AG20443 (cell line): ENCODE data around the gene DNAH10.
"Not testable (repeated sequence)": the region's sequence is repeated elsewhere in the genome, so short reads cannot be mapped to it uniquely, and the experiment has no call there.

Experiments used
- DNase-seq: peaks from one replicate; pipeline ENCODE4 v3.0.0; 2012; ENCODE audit warnings: low spot score, mixed read lengths

Gene DNAH10

DNA sequence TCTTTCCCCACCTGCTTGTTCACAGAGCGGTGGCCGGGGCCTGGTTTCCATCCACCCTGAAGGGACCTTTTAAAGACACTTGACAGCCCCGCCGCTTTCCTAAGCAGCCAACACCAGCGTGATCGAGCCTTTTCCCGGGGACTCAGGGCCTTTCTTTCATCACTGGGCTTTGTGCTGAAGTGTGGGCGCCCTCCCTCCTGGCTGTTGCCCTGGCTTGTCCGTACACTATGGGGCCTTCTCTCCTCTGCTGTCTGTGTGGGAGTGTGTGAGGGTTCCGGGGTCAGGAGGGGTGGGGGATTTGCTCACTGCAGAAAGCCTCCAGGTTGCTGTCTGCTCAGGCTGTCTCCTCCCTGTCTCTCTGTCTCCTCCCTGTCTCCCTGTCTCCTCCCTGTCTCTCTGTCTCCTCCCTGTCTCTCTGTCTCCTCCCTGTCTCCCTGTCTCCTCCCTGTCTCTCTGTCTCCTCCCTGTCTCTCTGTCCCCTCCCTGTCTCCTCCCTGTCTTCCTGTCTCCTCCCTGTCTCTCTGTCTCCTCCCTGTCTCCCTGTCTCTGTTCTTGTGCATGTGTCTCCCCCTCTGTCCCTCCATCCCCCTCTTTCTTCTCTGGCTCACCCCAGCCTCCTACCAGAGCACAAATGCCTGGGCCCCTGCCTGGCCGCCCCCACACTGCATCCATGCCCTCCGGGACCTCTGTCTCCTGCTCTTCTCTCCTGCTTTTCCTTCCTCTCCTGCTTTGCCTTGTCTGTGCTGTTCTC is 145.8 kb downstream of the DNAH10 start:
- DNase-seq, result no peak

DNA sequence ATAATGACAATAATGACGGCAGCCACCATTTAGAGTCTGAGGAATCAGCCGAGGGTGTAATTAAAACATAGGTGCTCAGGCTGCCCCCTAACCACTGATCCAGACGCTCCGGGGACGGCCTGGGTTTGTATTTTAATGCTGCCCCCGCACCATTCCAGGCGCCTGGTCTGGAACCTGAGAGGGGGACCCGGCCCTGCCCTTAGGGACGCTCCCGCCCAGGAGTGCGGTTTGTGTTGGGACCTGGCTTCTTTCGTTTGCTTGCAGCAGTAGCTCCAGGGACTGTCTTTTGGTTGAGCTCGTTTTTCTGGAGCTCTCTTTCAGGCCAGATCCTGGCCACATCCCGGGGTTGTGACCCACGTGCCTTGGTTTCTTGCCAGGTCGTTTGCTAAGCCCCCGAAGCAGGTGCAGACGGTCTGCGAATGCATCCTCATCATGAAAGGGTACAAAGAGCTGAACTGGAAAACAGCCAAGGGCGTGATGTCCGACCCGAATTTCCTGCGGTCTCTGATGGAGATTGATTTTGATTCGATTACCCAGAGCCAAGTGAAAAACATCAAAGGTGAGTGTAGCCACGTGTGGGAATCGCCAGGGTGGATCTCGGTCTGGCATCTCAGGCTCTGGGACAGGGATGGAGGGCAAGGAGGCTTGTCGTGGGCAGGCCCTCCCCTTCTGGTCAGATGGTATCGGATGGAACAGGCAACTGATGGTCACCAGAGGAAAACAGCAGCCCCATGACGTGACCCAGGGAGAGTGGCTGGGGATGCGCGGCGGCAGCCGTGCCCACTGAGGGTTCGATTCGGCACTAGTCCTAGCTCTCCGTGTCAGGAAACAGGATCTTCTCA is 147.0 kb downstream of the DNAH10 start:
- DNase-seq, result no peak

DNA sequence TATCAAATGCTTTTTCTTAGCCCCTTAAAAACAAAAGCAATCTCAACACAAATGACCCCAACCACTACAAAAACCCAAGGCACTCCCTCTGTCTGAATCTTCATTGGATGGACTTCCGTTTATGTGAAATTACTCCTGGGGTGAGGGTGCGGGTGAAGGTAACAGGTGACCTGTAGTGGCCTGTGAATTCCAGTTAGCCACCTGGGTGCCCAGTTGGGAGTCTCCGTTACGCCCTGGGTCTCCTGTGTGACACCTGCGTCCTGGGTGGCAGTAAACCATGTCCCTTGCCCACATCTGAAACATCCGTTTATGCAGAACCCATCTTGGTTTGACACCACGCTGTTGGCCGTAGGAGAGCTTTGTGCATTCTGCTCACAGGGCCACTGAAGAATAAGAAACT is 148.0 kb downstream of the DNAH10 start:
- DNase-seq, result no peak

DNA sequence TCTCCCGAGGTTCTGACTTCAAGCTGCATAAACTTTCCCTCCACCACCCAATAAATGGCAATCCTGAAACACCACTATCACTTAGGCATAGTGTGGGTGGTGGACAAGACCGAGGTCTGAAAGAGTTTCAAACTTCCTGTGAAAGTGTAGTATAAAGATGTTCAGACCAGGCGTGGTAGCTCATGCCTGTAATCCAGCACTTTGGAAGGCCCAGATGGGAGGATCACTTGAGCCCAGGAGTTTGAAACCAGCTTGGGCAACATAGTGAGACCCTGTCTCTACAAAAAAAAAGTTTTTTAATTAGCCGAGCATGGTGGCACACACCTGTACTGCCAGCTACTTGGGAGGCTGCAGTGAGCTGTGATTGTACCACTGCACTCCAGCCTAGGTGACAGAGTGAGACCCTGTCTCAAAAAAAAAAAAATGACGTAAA is 148.7 kb downstream of the DNAH10 start:
- DNase-seq, result no peak

DNA sequence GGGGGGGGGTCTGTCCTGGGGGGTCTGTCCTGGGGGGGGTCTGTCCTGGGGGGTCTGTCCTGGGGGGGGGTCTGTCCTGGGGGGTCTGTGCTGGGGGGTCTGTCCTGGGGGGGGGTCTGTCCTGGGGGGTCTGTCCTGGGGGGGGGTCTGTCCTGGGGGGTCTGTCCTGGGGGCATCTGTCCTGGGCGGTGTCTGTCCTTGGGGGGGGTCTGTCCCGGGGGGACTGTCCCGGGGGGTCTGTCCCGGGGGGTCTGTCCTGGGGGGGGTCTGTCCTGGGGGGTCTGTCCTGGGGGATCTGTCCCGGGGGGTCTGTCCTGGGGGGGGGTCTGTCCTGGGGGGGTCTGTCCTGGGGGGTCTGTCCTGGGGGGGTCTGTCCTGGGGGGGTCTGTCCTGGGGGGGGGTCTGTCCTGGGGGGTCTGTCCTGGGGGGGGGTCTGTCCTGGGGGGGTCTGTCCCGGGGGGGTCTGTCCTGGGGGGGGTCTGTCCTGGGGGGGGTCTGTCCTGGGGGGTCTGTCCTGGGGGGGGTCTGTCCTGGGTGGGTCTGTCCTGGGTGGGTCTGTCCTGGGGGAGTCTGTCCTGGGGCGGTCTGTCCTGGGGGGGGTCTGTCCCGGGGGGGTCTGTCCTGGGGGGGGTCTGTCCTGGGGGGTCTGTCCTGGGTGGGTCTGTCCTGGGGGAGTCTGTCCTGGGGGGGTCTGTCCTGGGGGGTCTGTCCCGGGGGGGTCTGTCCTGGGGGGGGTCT is 149.7 kb downstream of the DNAH10 start:
- DNase-seq, result not testable (repeated sequence)

DNA sequence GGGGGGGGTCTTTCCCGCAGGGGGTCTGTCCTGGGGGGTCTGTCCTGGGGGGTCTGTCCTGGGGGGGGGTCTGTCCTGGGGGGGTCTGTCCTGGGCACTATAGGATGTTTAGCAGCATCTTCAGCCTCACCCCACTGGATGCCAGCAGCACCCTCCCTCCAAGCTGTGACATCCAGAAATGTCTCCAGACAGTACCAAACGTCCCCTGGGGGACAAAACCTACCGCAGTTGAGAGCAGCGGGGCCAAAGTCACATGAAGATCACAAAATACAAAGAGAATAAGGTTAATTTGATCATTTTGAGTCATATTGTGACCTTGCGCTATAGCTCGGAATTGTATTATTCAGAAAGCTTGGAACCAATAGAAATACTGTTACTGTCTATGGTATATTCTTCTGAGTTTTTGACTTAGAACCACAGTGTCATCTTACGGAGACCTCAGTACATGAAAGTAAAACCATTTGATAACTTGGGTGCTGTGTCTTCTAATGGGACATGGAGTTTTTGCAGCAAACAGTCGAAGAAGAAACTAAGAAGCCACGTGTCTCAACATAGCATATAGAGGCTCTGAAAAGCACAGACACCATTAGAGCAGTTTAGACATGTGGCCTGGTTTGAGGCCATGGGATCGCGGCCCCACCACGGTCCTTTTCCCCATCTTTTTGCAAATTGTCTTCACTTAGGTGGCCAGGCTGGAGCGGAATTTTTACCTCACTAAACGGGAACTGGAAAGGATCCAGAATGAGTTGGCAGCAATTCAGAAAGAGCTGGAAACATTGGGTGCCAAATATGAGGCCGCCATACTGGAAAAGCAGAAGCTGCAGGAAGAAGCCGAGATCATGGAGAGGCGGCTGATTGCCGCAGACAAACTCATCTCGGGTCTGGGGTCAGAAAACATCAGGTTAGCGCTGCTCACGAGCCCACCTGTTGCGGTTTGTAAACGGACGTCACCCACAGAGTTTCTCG is 150.6 kb downstream of the DNAH10 start:
- DNase-seq, result no peak

DNA sequence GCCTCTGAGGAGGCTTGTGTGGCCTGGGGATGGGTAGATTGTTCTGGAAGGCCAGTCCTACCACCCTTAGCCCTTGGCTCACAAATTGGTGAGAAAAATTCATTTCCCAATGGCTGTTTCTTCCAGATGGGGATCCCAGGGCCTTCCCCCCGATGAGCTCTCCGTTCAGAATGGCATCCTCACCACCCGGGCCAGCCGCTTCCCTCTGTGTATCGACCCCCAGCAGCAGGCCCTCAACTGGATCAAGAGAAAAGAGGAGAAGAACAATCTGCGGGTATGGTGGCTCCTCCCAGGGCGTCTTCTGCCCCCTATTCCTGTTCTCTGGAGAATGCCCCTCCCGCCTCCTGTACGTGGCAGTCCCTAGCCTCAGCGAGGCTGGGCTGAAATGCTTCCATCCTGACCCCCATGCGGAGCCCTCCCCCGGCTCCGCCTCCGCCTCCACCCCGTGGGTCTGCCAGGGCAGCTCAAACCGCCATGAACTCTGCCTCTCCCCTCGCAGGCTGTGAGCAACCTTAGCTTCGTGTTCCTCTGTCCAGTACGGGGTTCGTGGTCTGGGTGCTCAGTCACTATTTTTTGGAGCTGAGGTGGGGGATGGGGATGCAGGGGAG is 152.7 kb downstream of the DNAH10 start:
- no peak for DNase-seq

DNA sequence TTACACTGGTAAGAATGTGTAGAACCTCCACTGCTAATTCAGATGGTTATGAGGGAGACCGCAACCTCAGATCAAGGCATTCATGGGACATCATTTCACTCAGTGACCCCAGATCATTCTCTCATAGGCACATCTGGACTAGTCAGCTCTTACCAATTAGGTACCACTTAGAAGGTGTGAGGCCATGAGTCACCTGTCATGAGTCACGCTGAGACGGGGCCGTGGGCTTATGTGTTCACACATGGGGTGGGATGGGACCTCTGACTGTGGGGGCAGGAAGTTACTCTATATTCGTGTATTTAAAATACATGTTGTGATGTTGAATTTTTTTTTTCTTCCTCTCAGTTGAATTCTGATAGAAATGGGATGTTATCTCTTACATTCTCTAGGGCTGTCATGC is 154.6 kb downstream of the DNAH10 start:
- DNase-seq, result no peak

DNA sequence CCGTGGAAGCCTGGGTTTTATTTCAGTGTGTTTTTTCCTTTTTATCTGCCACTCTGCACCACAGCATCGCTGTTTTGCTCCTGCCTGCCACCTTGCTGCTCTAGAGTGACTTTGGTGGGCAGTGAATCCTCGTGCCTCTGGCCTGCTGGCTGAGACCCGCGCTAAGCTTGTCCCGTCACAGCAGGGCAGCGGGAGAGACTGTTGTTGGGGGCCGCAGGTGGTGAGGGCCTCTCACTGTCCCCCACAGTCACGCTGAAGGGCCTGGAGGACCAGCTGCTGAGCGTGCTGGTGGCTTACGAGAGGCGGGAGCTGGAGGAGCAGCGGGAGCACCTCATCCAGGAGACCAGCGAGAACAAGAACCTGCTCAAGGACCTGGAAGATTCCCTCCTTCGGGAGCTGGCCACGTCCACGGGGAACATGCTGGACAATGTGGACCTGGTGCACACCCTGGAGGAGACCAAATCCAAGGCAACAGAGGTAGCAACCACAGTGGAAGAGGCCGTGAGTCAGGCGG is 155.3 kb downstream of the DNAH10 start:
- DNase-seq, result no peak

DNA sequence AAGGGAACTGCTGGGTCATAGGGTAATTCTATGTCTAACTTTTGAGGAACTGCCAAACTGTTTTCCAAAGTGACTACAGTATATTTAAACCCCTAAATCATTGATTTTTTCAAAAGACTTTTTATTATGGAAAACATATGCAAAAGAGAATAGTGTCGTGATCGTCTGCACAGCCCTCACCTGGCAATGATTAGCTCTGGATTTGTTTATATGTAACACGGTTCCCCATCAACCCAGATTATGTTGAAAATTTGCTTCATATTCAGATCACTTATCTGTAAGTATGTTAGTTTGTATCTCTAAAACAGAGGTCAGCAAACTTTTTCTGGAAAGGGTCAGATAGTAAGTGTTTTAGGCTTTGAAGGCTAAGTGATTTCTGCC is 157.9 kb downstream of the DNAH10 start:
- no peak for DNase-seq

DNA sequence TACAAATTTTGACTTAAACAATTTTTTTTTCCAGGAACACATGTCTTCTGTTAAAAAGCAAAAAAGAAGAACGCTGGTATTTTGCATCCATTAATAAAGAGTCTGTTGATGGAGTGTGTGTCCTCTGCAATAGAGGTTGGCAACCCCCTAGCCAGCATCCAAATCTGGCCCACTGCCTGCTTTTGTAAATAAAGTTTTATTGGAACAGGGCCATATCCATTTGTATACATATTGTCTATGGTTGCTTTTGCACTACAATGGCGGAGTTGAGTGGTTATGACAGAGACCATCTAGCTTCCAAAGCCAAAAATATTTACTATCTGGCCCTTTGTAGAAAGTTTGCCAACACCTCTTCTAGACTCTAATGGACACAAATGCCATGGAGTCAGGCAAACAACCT is 160.9 kb downstream of the DNAH10 start:
- no peak for DNase-seq

DNA sequence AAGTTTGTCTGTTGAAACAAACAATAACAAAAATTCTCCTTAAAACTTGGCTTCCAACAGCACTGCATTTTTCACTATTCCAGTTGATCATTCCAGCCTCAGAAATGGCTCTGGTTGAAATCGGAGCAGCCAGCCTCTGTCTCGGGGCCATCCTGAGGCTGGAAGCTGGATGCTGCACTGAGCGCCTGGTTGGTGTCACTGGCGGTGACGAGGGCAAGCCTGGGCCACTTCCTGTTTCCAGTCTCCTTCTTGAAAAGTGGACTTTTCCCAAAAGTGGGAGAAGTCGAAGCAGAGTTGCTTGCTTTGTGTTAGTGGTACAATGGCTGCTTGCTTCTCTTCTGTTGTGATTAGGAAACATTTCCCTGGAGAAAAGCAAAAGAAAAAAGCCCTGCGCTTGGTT is 161.8 kb downstream of the DNAH10 start:
- no peak for DNase-seq

DNA sequence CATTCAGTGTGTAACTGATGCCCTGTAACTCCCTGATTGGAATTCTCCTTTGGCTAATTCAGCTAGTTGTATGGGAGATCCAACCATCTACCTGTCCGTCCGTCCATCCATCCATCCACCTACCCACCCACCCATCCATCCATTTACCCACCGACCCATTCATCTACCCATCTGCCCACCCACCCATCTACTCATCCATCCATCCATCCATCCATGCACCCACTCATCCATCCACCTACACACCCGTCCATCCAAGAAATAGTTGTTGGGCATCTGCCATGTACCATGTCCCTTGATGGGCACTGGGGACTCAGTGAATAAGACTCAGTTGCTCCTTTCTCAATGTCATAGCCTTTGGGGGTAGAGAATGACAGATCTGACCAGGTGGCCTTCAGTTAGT is 162.4 kb downstream of the DNAH10 start:
- no peak for DNase-seq

DNA sequence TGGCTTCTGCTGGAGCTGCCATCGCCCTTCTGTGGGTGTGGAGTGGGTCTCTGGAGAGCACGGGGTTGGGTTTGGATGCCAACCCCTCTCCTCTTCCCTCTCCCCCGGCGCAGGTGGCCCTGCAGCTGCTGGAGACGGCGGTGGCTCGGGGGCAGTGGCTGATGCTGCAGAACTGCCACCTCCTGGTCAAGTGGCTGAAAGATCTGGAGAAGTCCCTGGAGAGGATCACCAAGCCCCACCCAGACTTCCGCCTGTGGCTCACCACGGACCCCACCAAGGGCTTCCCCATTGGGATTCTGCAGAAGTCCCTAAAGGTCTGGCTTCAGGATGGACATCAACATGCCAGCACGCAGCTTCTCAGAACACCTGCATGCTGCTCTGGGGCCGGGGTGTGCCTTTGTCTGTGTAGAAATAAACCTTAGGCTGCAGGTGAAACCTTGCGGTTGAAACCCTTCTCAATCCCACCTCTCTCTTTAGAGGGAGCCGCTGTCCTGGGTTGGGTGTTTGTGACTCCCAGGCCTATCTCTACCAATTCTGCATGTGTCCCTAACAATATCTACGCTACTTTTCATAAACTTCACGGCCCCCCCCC is 166.3 kb downstream of the DNAH10 start:
- DNase-seq, result no peak

DNA sequence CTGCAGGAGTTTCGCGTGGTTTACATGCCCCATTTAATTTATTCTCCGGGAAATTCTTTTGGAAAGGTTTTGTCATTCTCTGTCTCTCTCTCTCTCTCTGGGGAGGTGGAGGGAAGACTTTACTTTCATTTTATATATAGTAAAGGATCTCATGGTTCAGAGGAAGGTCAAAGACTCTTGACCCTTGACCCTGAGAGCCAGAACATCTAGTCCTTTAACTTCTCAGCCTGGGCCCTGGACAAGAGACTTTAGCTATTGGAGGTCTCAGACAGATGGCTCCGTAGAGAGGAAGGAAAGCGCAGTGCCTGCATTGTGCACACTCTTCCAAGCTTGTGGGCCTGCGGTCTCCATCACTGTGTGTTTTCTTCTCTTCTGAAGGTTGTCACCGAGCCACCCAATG is 166.8 kb downstream of the DNAH10 start:
- DNase-seq, result no peak

DNA sequence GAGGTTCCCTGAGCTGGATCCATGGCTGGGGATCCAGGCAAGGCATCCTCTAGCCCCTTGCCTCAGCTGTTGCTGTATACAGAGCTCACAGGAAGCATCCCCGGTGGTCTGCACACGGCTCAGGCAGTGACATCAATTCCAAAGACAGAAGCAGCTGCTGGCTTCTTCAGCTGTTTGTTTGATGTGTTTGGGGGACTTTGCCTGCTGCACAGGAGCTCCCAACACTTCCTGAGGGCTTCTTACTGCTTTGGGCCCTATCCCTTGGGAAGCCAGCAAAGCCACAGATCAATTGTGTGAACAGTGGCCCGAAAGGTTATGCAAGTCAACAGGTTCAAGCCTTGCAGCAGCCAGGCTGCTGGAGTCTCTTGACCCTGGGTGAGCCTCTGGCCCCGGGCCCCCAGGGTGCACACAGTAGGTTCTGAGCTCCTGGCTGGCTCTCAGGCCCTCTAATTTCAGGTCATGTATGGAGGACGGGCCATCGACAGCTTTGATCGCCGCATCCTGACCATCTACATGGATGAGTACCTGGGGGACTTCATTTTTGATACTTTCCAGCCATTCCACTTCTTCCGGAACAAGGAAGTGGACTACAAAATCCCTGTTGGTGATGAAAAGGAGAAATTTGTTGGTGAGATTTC is 168.0 kb downstream of the DNAH10 start:
- no peak for DNase-seq

DNA sequence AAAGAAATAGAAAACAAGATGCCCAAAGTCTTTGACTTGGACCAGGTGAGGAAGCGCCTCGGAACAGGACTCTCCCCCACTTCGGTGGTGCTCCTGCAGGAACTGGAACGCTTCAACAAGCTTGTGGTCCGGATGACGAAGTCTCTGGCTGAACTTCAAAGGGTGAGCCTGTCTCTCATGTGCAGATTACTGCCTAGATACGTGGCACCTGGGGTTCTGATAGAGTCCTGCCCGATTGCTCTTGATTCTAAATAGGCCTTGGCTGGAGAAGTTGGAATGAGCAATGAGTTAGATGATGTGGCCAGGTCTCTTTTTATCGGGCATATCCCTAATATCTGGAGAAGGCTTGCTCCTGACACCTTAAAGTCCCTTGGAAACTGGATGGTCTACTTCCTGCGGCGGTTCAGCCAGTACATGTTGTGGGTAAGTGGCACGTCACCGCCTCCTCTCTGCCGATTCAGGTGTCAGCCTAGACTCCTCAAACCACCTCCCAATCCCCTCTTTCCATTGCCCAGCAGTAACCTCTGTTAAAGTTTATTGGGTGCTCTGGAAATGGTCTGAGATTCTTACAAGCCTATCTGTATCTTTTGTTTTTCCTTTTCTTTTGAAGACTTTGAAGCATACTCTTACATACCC is 169.7 kb downstream of the DNAH10 start:
- no peak for DNase-seq

DNA sequence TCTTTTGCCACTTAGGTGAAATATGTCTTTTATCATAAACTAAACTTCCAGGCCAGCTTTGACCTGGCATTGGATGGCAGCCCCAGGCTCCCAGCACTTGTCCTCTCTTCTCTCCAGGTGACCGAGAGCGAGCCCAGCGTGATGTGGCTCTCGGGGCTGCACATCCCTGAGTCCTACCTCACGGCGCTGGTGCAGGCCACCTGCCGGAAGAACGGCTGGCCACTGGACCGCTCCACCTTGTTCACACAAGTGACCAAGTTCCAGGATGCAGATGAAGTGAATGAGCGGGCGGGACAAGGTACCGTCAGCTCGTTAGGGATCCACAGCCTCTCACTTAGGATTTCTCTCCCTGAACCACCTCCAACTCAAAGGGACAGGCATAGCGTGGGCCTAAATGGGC is 171.1 kb downstream of the DNAH10 start:
- DNase-seq, result no peak

DNA sequence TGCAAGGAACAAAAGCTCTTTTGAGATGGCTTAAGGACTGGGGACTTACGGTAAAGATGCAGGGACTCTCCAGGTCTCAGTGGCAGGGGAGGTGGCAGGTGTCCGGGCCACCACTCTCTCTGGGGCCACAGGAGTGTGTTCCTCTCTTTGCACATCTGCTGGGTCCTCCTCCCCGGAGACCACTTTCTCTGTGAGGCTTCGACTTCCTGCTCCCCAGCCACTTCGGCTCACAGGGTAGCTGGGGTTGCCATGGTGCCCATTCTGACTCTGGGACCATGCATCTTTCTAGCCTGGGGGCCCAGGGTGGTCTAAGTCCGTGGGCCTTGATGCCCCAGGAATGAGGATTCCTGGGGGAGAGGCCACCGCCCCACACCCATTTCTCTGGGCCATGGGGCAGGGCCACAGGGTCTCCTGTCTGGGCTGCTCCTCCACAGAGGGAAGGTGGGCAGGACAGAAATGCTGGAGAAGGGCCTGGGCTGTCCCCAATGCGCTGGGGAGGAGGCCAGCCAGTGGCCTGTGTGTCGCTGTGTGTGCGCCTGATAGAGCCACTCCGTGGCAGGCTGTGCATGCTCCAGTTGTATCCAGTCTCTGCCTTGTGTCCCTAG is 172.0 kb downstream of the DNAH10 start:
- no peak for DNase-seq
